ENCODE data around the gene SHANK1. TPM values are rescaled to one million over a fixed set of nuclear protein-coding genes. Genes with fewer than 3 reads are reported as not detected.

SHANK1 gene
- polyA plus RNA-seq, 3 donors: not detected

- peak overlapping the region in 4 of 7 donors; percentile 86 to 96 (median 95) for H3K27ac Mint-ChIP-seq
- H3K4me3 ChIP-seq (replicated peaks in 1 of 3; ENCODE audit: low read depth in 2 of 3, low read length in 3 of 3): peak overlapping the region; percentile 51 to 78 (median 62)
- H3K79me2 ChIP-seq (ENCODE audit: insufficient read depth, low read length): peaks cover 10% of the 10 kb centered on the region
- H3K27me3 Mint-ChIP-seq (ENCODE audit: low read depth in 3 of 3): peaks cover 40 to 78% (median 70%) of the 10 kb centered on the region in 3 donors
- 2% methylated on average over 27 of the region's 31 CpGs for WGBS (ENCODE audit: insufficient coverage)
- no peaks in the 10 kb centered on the region for H3K36me3 ChIP-seq (replicated peaks in 1 of 2; ENCODE audit: control insufficient read depth in 1 of 2, insufficient read depth in 2 of 2, low read length in 2 of 2)
- H3K4me3 Mint-ChIP-seq: peak overlapping the region; percentile 85 to 96
- H3K27me3 ChIP-seq (ENCODE audit: control insufficient read depth in 2 of 2, insufficient read depth in 2 of 2, low read length in 2 of 2): peaks cover 2 to 36% of the 10 kb centered on the region in 2 donors
- no peaks in the 10 kb centered on the region for H4K20me1 ChIP-seq (ENCODE audit: insufficient read depth, low read length)
- H3K4me2 ChIP-seq (replicated peaks; ENCODE audit: extremely low read depth, low read length, poor library complexity, severe bottlenecking): peak overlapping the region; percentile 85
- H3K4me1 Mint-ChIP-seq: peaks cover 56% of the 10 kb centered on the region
- no peak for DNase-seq
- H2AFZ ChIP-seq (ENCODE audit: insufficient read depth, low read depth, low read length, poor library complexity, severe bottlenecking): peak overlapping the region; percentile 83
- H3K27ac ChIP-seq (ENCODE audit: low read depth in 1 of 2, low read length in 2 of 2): no peak overlapping the region
- H3K4me1 ChIP-seq (ENCODE audit: control insufficient read depth in 1 of 2, insufficient read depth in 2 of 2, low read length in 2 of 2): peaks cover 39 to 54% of the 10 kb centered on the region in 2 donors
- H3K9me3 Mint-ChIP-seq: peaks cover 0 to 30% (median 14%) of the 10 kb centered on the region in 7 donors
- no peaks in the 10 kb centered on the region for H3K9me3 ChIP-seq (replicated peaks in 1 of 2; ENCODE audit: control insufficient read depth in 1 of 2, insufficient read depth in 1 of 2, low read length in 2 of 2)
- peaks cover 0 to 8% of the 10 kb centered on the region in 2 donors for H3K36me3 Mint-ChIP-seq
- no peak for TF ChIP-seq CTCF (IDR thresholded peaks at IDR 0.05)
- no peak overlapping the region for H3K9ac ChIP-seq (ENCODE audit: insufficient read depth, low read length, poor library complexity, severe bottlenecking)
- intact Hi-C loops (cut with micrococcal nuclease): loop anchor here in 1 of 2 donors (5.0 kb wide), 1 partner anchor 58 kb away; no protein-coding TSS in a partner anchor
Measured at GRCh38 chr19:50723735-50724521, 4.3 kb upstream of the SHANK1 start.

- H3K4me3 Mint-ChIP-seq: peak within 1 kb of the TSS; percentile 85 to 96
- peaks cover 3 to 43% of the 10 kb centered on the region in 2 donors for H3K27me3 ChIP-seq (ENCODE audit: control insufficient read depth in 2 of 2, insufficient read depth in 2 of 2, low read length in 2 of 2)
- H3K79me2 ChIP-seq (ENCODE audit: insufficient read depth, low read length): peaks cover 10% of the 10 kb centered on the region
- H3K9ac ChIP-seq (ENCODE audit: insufficient read depth, low read length, poor library complexity, severe bottlenecking): no peak within 1 kb of the TSS
- H3K4me3 ChIP-seq (replicated peaks in 1 of 3; ENCODE audit: low read depth in 2 of 3, low read length in 3 of 3): peak within 1 kb of the TSS; percentile 51 to 78 (median 62)
- H3K4me2 ChIP-seq (replicated peaks; ENCODE audit: extremely low read depth, low read length, poor library complexity, severe bottlenecking): peak within 1 kb of the TSS; percentile 85
- 15% methylated on average over 4 of the region's 15 CpGs for WGBS (ENCODE audit: insufficient coverage)
- H4K20me1 ChIP-seq (ENCODE audit: insufficient read depth, low read length): no peaks in the 10 kb centered on the region
- H3K4me1 Mint-ChIP-seq: peaks cover 52% of the 10 kb centered on the region
- H3K36me3 Mint-ChIP-seq: peaks cover 0 to 8% of the 10 kb centered on the region in 2 donors
- H3K27me3 Mint-ChIP-seq (ENCODE audit: low read depth in 3 of 3): peaks cover 43 to 81% (median 69%) of the 10 kb centered on the region in 3 donors
- peaks cover 37 to 51% of the 10 kb centered on the region in 2 donors for H3K4me1 ChIP-seq (ENCODE audit: control insufficient read depth in 1 of 2, insufficient read depth in 2 of 2, low read length in 2 of 2)
- H3K36me3 ChIP-seq (replicated peaks in 1 of 2; ENCODE audit: control insufficient read depth in 1 of 2, insufficient read depth in 2 of 2, low read length in 2 of 2): no peaks in the 10 kb centered on the region
- TF ChIP-seq CTCF (IDR thresholded peaks at IDR 0.05): no peak
- peak within 1 kb of the TSS; percentile 83 for H2AFZ ChIP-seq (ENCODE audit: insufficient read depth, low read depth, low read length, poor library complexity, severe bottlenecking)
- intact Hi-C loops (cut with micrococcal nuclease): loop anchor here in 1 of 2 donors (5.0 kb wide), 1 partner anchor 59 kb away; no protein-coding TSS in a partner anchor
- peak in 2 of 3 donors; percentile 22 to 24 for DNase-seq
- H3K27ac Mint-ChIP-seq: peak within 1 kb of the TSS in 3 of 7 donors; percentile 50 to 95 (median 55)
- no peaks in the 10 kb centered on the region for H3K9me3 ChIP-seq (replicated peaks in 1 of 2; ENCODE audit: control insufficient read depth in 1 of 2, insufficient read depth in 1 of 2, low read length in 2 of 2)
- no peak within 1 kb of the TSS for H3K27ac ChIP-seq (ENCODE audit: low read depth in 1 of 2, low read length in 2 of 2)
- H3K9me3 Mint-ChIP-seq: peaks cover 0 to 25% (median 12%) of the 10 kb centered on the region in 7 donors
Measured at GRCh38 chr19:50723069-50723468, 3.5 kb upstream of the SHANK1 start, which contains the start of gene CLEC11A. Gene CLEC11A (plus strand): TSS chr19:50723364. CDS start chr19:50723526, 162 bp downstream.
